CD14-positive monocyte (primary cell): ENCODE results near the gene CEP19. TPM values are rescaled to one million over a fixed set of nuclear protein-coding genes. Genes with fewer than 3 reads are reported as not detected.

Source experiments
- DNase-seq, 3 donors: peaks; one replicate each; pipeline ENCODE4 v3.0.0-alpha.2; 2011 to 2022
- H2AFZ ChIP-seq: 2 replicates; pipeline ENCODE4 v1.6.0; 2012; ENCODE audit warnings: mild to moderate bottlenecking, low read depth, low read length, inconsistent platforms; ENCODE audit not compliant: insufficient read depth, poor library complexity, severe bottlenecking
- H3K27ac ChIP-seq, 2 donors: 1 replicate in 1 of 2; 2 replicates in 1 of 2; pipeline ENCODE4 v1.5.1; 2012 to 2013; ENCODE audit warnings: low read length in 2 of 2, control low read depth in 1 of 2, inconsistent platforms in 1 of 2, low read depth in 1 of 2, mild to moderate bottlenecking in 1 of 2
- H3K27me3 ChIP-seq, 2 donors: one replicate each; pipeline versions ENCODE4 v1.6.0 to v1.6.1; 2011 to 2013; ENCODE audit warnings: low read length in 2 of 2; ENCODE audit not compliant: control insufficient read depth in 2 of 2, insufficient read depth in 2 of 2
- H3K36me3 ChIP-seq, 2 donors: replicated peaks in 1 of 2; 1 replicate in 1 of 2; 2 replicates in 1 of 2; pipeline versions ENCODE4 v1.5.1 to v1.6.1; 2012 to 2013; ENCODE audit warnings: low read length in 2 of 2, control low read depth in 1 of 2, inconsistent platforms in 1 of 2, mild to moderate bottlenecking in 1 of 2; ENCODE audit not compliant: insufficient read depth in 2 of 2, control insufficient read depth in 1 of 2
- H3K4me1 ChIP-seq, 2 donors: 1 replicate in 1 of 2; 2 replicates in 1 of 2; pipeline versions ENCODE4 v1.5.1 to v1.6.1; 2012 to 2013; ENCODE audit warnings: low read length in 2 of 2, control low read depth in 1 of 2, inconsistent platforms in 1 of 2, mild to moderate bottlenecking in 1 of 2, moderate library complexity in 1 of 2; ENCODE audit not compliant: insufficient read depth in 2 of 2, control insufficient read depth in 1 of 2
- H3K4me2 ChIP-seq: replicated peaks from 2 replicates; pipeline ENCODE3; 2012; ENCODE audit warnings: low read length, moderate library complexity, mild to moderate bottlenecking; ENCODE audit not compliant: poor library complexity, severe bottlenecking; ENCODE audit errors: extremely low read depth
- H3K4me3 ChIP-seq, 3 experiments: fragments of 200-600 bp in 1 of 3; sonication (generic) in 1 of 3; replicated peaks in 1 of 3; 1 replicate in 2 of 3; 2 replicates in 1 of 3; pipeline ENCODE4 v1.5.1; 2011 to 2013; ENCODE audit warnings: low read length in 3 of 3, mild to moderate bottlenecking in 3 of 3, control low read depth in 2 of 3, low read depth in 2 of 3, inconsistent platforms in 1 of 3, moderate library complexity in 1 of 3
- H3K79me2 ChIP-seq: 2 replicates; pipeline ENCODE4 v1.6.0; 2012; ENCODE audit warnings: mild to moderate bottlenecking, control low read depth, inconsistent platforms, low read length, moderate library complexity; ENCODE audit not compliant: insufficient read depth
- H3K9ac ChIP-seq: 2 replicates; pipeline ENCODE4 v1.6.0; 2017; ENCODE audit warnings: low read length, mild to moderate bottlenecking; ENCODE audit not compliant: insufficient read depth, poor library complexity, severe bottlenecking
- H3K9me3 ChIP-seq, 2 donors: replicated peaks in 1 of 2; 1 replicate in 1 of 2; 2 replicates in 1 of 2; pipeline versions ENCODE4 v1.5.1 to v1.6.1; 2012 to 2013; ENCODE audit warnings: low read length in 2 of 2, control low read depth in 1 of 2; ENCODE audit not compliant: control insufficient read depth in 1 of 2, insufficient read depth in 1 of 2
- H4K20me1 ChIP-seq: 2 replicates; pipeline ENCODE4 v1.6.0; 2012; ENCODE audit warnings: mild to moderate bottlenecking, low read length, control low read depth, moderate library complexity; ENCODE audit not compliant: insufficient read depth
- H3K27ac Mint-ChIP-seq, 7 donors: one replicate each; pipeline ENCODE4 v1.8.0; 2020; ENCODE audit warnings: mild to moderate bottlenecking in 7 of 7, mixed read lengths in 7 of 7, moderate library complexity in 6 of 7, inconsistent platforms in 2 of 7
- H3K27me3 Mint-ChIP-seq, 3 donors: one replicate each; pipeline ENCODE4 v1.8.0; 2021 to 2022; ENCODE audit warnings: low read depth in 3 of 3, mild to moderate bottlenecking in 3 of 3, mixed read lengths in 3 of 3, moderate library complexity in 3 of 3, inconsistent platforms in 1 of 3
- H3K36me3 Mint-ChIP-seq, 2 donors: one replicate each; pipeline ENCODE4 v1.8.0; 2020; ENCODE audit warnings: mixed read lengths in 2 of 2, inconsistent platforms in 1 of 2, mild to moderate bottlenecking in 1 of 2
- H3K4me1 Mint-ChIP-seq: one replicate; pipeline ENCODE4 v1.8.0; 2020; ENCODE audit warnings: mild to moderate bottlenecking, mixed read lengths
- H3K4me3 Mint-ChIP-seq, 2 donors: one replicate each; pipeline ENCODE4 v1.8.0; 2020; ENCODE audit warnings: mild to moderate bottlenecking in 2 of 2, mixed read lengths in 2 of 2, moderate library complexity in 1 of 2
- H3K9me3 Mint-ChIP-seq, 7 donors: one replicate each; pipeline ENCODE4 v1.8.0; 2020 to 2022; ENCODE audit warnings: mixed read lengths in 7 of 7, mild to moderate bottlenecking in 6 of 7, moderate library complexity in 6 of 7, inconsistent platforms in 2 of 7
- WGBS: methylation state at CpG from one replicate; pipeline ENCODE4 v1.1.5; 2013; ENCODE audit warnings: missing lambda C conversion rate; ENCODE audit not compliant: insufficient coverage; 5-methylcytosine and 5-hydroxymethylcytosine counted together
- intact Hi-C, 2 donors: fragments of 100-400 bp; cut with micrococcal nuclease; formaldehyde crosslinking; loops; one replicate each; pipeline versions ENCODE4 v1.15.0 to v1.15.1; 2023
- polyA plus RNA-seq, 3 donors: library from polyadenylated mRNA; depleted of rRNA in 1 of 3; unstranded in 2 of 3; stranded (reverse) in 1 of 3; fragments of 300-500 nt in 2 of 3; fragments of >200 nt in 1 of 3; fragmentation: Illumina TruSeq in 2 of 3; gene quantifications; 1 replicate in 2 of 3; 2 replicates in 1 of 3; pipeline ENCODE4 v1.2.3, GENCODE V29; 2012 to 2021
- TF ChIP-seq, protein P1 (sequence below): fragments of 200-600 bp; IDR thresholded peaks from one replicate; pipeline ENCODE4 v1.8.0; 2022; ENCODE audit warnings: antibody characterized with exemption, mild to moderate bottlenecking

CEP19 gene
- polyA plus RNA-seq, 3 donors = 1.7 to 3.2 (median 2.7) TPM

DNA sequence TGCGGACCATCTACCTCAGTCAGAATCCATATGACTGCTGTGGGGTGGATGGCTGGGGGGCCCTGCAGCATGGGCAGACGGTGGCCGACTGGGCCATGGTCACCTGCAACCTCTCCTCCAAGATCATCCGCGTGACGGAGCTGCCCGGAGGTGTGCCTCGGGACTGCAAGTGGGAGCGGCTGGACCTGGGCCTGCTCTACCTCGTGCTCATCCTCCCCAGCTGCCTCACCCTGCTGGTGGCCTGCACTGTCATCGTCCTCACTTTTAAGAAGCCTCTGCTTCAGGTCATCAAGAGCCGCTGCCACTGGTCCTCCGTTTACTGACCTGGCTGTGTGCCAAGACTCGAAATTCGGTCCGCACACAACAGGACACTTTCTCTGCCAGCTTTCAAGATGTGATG, 50.6 kb downstream of the CEP19 start:
- H3K4me1 ChIP-seq = no peaks in the 10 kb centered on the region
- H2AFZ ChIP-seq = no peak overlapping the region
- H3K36me3 ChIP-seq = peaks cover 60 to 78% of the 10 kb centered on the region in 2 donors
- no peaks in the 10 kb centered on the region for H3K9me3 ChIP-seq
- Mint-ChIP-seq H3K36me3 (peaks cover 55 to 72% of the 10 kb centered on the region in 2 donors), H3K9me3 (no peaks in the 10 kb centered on the region), H3K27me3 (no peaks in the 10 kb centered on the region), H3K4me3 (no peak overlapping the region), H3K27ac (peak overlapping the region in 6 of 7 donors; percentile 6 to 84 (median 39)), H3K4me1 (peaks cover 23% of the 10 kb centered on the region)
- H3K27me3 ChIP-seq = no peaks in the 10 kb centered on the region
- no peak overlapping the region for H3K4me3 ChIP-seq
- H3K79me2 ChIP-seq = peaks cover 70% of the 10 kb centered on the region
- H3K4me2 ChIP-seq = no peak overlapping the region
- no peak overlapping the region for H3K9ac ChIP-seq
- 91% methylated on average over 12 of the region's 16 CpGs for WGBS
- intact Hi-C loops = no loop called here
- TF ChIP-seq, protein P1, sequence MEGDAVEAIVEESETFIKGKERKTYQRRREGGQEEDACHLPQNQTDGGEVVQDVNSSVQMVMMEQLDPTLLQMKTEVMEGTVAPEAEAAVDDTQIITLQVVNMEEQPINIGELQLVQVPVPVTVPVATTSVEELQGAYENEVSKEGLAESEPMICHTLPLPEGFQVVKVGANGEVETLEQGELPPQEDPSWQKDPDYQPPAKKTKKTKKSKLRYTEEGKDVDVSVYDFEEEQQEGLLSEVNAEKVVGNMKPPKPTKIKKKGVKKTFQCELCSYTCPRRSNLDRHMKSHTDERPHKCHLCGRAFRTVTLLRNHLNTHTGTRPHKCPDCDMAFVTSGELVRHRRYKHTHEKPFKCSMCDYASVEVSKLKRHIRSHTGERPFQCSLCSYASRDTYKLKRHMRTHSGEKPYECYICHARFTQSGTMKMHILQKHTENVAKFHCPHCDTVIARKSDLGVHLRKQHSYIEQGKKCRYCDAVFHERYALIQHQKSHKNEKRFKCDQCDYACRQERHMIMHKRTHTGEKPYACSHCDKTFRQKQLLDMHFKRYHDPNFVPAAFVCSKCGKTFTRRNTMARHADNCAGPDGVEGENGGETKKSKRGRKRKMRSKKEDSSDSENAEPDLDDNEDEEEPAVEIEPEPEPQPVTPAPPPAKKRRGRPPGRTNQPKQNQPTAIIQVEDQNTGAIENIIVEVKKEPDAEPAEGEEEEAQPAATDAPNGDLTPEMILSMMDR = no peak
- DNase-seq = no peak
- H4K20me1 ChIP-seq = peaks cover 93% of the 10 kb centered on the region
- peak overlapping the region in 1 of 2 donors; percentile 36 for H3K27ac ChIP-seq

DNA sequence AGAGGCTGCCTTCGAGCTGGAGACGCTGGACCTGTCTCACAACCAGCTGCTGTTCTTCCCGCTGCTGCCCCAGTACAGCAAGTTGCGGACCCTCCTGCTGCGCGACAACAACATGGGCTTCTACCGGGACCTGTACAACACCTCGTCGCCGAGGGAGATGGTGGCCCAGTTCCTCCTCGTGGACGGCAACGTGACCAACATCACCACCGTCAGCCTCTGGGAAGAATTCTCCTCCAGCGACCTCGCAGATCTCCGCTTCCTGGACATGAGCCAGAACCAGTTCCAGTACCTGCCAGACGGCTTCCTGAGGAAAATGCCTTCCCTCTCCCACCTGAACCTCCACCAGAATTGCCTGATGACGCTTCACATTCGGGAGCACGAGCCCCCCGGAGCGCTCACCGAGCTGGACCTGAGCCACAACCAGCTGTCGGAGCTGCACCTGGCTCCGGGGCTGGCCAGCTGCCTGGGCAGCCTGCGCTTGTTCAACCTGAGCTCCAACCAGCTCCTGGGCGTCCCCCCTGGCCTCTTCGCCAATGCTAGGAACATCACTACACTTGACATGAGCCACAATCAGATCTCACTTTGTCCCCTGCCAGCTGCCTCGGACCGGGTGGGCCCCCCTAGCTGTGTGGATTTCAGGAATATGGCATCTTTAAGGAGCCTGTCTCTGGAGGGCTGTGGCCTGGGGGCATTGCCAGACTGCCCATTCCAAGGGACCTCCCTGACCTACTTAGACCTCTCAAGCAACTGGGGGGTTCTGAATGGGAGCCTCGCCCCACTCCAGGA, 51.5 kb downstream of the CEP19 start:
- H3K4me3 ChIP-seq = no peak overlapping the region
- intact Hi-C loops = no loop called here
- H3K9me3 Mint-ChIP-seq = no peaks in the 10 kb centered on the region
- no peak overlapping the region for H3K4me2 ChIP-seq
- H3K27ac Mint-ChIP-seq = peak overlapping the region in 4 of 7 donors; percentile 22 to 84 (median 56)
- H3K27me3 ChIP-seq = no peaks in the 10 kb centered on the region
- no peaks in the 10 kb centered on the region for H3K4me1 ChIP-seq
- no peak overlapping the region for H3K9ac ChIP-seq
- H4K20me1 ChIP-seq = peaks cover 94% of the 10 kb centered on the region
- TF ChIP-seq, protein P1 = no peak
- H3K27ac ChIP-seq = peak overlapping the region in 1 of 2 donors; percentile 48
- H3K4me3 Mint-ChIP-seq = no peak overlapping the region
- H3K36me3 ChIP-seq = peaks cover 69 to 82% of the 10 kb centered on the region in 2 donors
- H3K36me3 Mint-ChIP-seq = peaks cover 61 to 75% of the 10 kb centered on the region in 2 donors
- H3K9me3 ChIP-seq = no peaks in the 10 kb centered on the region
- H3K27me3 Mint-ChIP-seq = no peaks in the 10 kb centered on the region
- no peak for DNase-seq
- WGBS = 90% methylated on average over 32 of the region's 32 CpGs
- no peak overlapping the region for H2AFZ ChIP-seq
- H3K79me2 ChIP-seq = peaks cover 78% of the 10 kb centered on the region
- peaks cover 14% of the 10 kb centered on the region for H3K4me1 Mint-ChIP-seq
